ENCODE data around the gene SERPINB6. TPM values are rescaled to one million over a fixed set of nuclear protein-coding genes. Genes with fewer than 3 reads are reported as not detected.
"Not testable (repeated sequence)": the region's sequence is repeated elsewhere in the genome, so short reads cannot be mapped to it uniquely, and the experiment has no call there.

SERPINB6 gene
- total RNA-seq, 1 donor from 2014 or later: 61.2 TPM

DNA sequence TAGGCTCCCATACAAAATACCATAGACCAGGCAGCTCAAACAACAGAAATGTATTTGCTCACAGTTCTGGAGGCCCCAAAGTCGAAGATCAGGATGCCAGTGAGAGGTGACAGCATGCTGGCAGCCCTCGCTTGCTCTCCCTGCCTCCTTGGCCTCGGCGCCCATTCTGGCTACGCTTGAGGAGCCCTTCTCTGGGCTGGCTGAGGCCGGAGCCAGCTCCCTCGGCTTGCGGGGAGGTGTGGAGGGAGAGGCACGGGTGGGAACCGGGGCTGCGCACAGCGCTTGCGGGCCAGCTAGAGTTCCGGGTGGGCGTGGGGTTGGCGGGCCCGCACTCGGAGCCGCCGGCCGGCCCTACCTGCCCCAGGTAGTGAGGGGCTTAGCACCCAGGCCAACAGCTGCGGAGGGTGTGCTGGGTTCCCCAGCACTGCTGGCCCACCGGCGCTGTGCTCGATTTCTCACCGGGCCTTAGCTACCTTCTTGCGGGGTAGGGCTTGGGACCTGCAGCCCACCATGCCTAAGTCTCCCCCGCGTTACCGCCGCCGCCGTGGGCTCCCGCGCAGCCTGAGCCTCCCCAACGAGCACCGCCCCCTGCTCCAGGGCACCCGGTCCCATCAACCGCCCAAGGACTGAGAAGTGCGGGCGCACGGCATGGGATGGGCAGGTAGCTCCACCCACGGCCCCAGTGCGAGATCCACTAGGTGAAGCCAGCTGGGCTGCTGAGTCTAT lies 35.6 kb downstream of the SERPINB6 start:
- Mint-ChIP-seq H3K4me1 (ENCODE audit: unreplicated experiment) (peaks cover 8% of the 10 kb centered on the region), H3K27ac (no peak overlapping the region), H3K9me3 (no peaks in the 10 kb centered on the region), H3K4me3 (no peak overlapping the region), H3K36me3 (no peaks in the 10 kb centered on the region), H3K27me3 (peaks cover 5% of the 10 kb centered on the region)
- DNase-seq (ENCODE audit: extremely low spot score, unreplicated experiment): peak; percentile 65
- TF ChIP-seq, protein P1, sequence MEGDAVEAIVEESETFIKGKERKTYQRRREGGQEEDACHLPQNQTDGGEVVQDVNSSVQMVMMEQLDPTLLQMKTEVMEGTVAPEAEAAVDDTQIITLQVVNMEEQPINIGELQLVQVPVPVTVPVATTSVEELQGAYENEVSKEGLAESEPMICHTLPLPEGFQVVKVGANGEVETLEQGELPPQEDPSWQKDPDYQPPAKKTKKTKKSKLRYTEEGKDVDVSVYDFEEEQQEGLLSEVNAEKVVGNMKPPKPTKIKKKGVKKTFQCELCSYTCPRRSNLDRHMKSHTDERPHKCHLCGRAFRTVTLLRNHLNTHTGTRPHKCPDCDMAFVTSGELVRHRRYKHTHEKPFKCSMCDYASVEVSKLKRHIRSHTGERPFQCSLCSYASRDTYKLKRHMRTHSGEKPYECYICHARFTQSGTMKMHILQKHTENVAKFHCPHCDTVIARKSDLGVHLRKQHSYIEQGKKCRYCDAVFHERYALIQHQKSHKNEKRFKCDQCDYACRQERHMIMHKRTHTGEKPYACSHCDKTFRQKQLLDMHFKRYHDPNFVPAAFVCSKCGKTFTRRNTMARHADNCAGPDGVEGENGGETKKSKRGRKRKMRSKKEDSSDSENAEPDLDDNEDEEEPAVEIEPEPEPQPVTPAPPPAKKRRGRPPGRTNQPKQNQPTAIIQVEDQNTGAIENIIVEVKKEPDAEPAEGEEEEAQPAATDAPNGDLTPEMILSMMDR (conservative IDR thresholded peaks at IDR 0.05): no peak

GRCh38 chr6:2934057-2934456 lies 37.3 kb downstream of the SERPINB6 start:
- Mint-ChIP-seq H3K27ac (no peak overlapping the region), H3K4me1 (ENCODE audit: unreplicated experiment) (peaks cover 8% of the 10 kb centered on the region), H3K36me3 (no peaks in the 10 kb centered on the region), H3K27me3 (peaks cover 5% of the 10 kb centered on the region), H3K9me3 (no peaks in the 10 kb centered on the region), H3K4me3 (no peak overlapping the region)
- no peak for DNase-seq (ENCODE audit: extremely low spot score, unreplicated experiment)
- TF ChIP-seq, protein P1 (conservative IDR thresholded peaks at IDR 0.05): no peak

DNA sequence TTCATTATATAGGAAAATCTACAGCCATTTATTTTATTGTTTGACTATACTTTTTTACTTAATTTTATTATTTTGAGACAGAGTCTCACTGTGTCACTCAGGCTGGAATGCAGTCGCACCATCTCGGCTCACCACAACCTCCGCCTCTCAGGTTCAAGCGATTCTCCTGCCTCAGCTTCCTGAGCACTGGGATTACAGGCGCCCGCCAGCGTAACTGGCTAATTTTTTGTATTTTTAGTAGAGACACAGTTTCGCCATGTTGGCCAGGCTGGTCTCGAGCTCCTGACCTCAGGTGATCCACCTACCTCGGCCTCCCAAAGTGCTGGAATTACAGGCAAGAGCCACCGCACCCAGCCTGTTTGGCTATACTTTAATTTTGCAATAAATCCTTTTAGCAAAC lies 38.5 kb downstream of the SERPINB6 start:
- H3K4me3 Mint-ChIP-seq; DNase-seq (ENCODE audit: extremely low spot score, unreplicated experiment); H3K27me3 Mint-ChIP-seq; H3K27ac Mint-ChIP-seq; H3K9me3 Mint-ChIP-seq; H3K36me3 Mint-ChIP-seq; H3K4me1 Mint-ChIP-seq (ENCODE audit: unreplicated experiment): not testable (repeated sequence)

- H3K9me3 Mint-ChIP-seq: no peaks in the 10 kb centered on the region
- peak overlapping the region; percentile 57 for H3K27ac Mint-ChIP-seq
- H3K27me3 Mint-ChIP-seq: peaks cover 5% of the 10 kb centered on the region
- DNase-seq (ENCODE audit: extremely low spot score, unreplicated experiment): peak; percentile 81
- peak overlapping the region; percentile 77 for H3K4me3 Mint-ChIP-seq
- TF ChIP-seq, protein P1 (conservative IDR thresholded peaks at IDR 0.05): peak; percentile 98
- H3K36me3 Mint-ChIP-seq: no peaks in the 10 kb centered on the region
- peaks cover 8% of the 10 kb centered on the region for H3K4me1 Mint-ChIP-seq (ENCODE audit: unreplicated experiment)
These were observed 39.2 kb downstream of the SERPINB6 start for GRCh38 chr6:2931970-2932748.

DNA sequence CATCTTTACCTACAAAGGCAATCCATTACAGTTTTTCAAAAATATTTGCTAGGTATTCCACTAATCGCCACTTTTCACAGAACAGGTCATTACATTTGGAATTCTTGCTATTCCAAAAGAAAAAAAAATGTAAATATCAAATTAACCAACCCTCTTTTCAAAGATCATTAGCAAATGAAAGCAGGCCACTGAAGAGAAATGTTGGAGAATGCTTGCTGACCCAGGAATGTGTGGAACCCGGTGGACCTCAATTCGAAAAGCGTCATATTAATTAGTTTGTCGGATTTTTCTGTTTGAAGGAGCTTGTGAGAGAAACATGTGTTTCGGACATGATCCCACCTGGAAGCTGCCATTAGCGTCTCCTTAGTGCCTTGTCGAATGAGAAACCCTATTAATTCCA lies 40.3 kb downstream of the SERPINB6 start:
- H3K27me3 Mint-ChIP-seq: peaks cover 5% of the 10 kb centered on the region
- no peaks in the 10 kb centered on the region for H3K36me3 Mint-ChIP-seq
- no peak overlapping the region for H3K4me3 Mint-ChIP-seq
- H3K9me3 Mint-ChIP-seq: no peaks in the 10 kb centered on the region
- H3K27ac Mint-ChIP-seq: no peak overlapping the region
- no peak for DNase-seq (ENCODE audit: extremely low spot score, unreplicated experiment)
- TF ChIP-seq, protein P1 (conservative IDR thresholded peaks at IDR 0.05): no peak
- peaks cover 13% of the 10 kb centered on the region for H3K4me1 Mint-ChIP-seq (ENCODE audit: unreplicated experiment)

- H3K4me3 Mint-ChIP-seq; DNase-seq (ENCODE audit: extremely low spot score, unreplicated experiment); H3K27me3 Mint-ChIP-seq; H3K27ac Mint-ChIP-seq; H3K36me3 Mint-ChIP-seq; H3K9me3 Mint-ChIP-seq: not testable (repeated sequence)
- H3K4me1 Mint-ChIP-seq (ENCODE audit: unreplicated experiment): peaks cover 19% of the 10 kb centered on the region
These were observed 43.4 kb downstream of the SERPINB6 start for GRCh38 chr6:2927931-2928330.

DNA sequence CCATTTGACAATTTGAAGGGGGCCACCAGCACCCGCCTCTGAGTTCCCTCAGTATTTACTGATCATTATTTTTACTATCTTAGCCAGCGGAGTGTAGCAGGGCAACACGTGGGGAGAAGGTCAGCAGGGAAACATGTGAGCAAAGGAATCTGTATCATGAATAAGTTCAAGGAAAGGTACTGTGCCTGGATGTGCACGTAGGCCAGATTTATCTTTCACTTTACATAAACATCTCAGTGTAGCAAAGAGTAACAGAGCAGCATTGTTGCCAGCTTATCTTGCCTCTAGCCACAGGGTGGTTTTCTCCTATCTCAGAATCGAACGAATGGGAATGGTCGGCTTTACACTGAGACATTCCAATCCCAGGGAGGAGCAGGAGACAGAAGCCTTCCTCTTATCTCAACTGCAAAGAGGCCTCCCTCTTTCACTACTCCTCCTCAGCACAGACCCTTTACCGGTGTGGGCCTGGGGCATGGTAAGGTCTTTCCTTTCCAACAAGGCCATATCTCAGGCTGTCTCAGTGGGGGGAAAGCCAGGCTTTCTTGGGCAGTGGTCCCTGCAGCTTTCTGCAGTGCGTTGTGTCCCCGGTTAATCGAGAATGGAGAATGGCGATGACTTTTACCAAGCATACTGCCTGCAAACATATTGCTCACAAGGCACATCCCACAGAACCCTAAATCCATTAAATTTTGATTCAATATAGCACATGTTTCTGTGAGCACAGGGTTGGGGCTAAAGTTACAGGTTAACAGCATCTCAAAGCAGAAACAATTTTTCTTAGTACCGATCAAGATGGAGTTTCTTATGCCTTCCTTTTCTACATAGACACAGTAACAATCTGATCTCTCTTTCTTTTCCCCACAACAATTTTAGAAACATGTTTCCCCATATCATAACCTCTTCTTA lies 45.3 kb downstream of the SERPINB6 start:
- H3K4me3 Mint-ChIP-seq, H3K9me3 Mint-ChIP-seq, H3K36me3 Mint-ChIP-seq, H3K27me3 Mint-ChIP-seq: not testable (repeated sequence)
- peak overlapping the region; percentile 25 for H3K27ac Mint-ChIP-seq
- peak; percentile 45 for DNase-seq (ENCODE audit: extremely low spot score, unreplicated experiment)
- peaks cover 15% of the 10 kb centered on the region for H3K4me1 Mint-ChIP-seq (ENCODE audit: unreplicated experiment)

All from type B pancreatic cell (in vitro differentiated cells).